CD4-positive, alpha-beta T cell treated with Interleukin-1 beta for 1 hour (primary cell): ENCODE results near the gene MYOCD.
"Not testable (repeated sequence)": the region's sequence is repeated elsewhere in the genome, so short reads cannot be mapped to it uniquely, and the experiment has no call there.

Experiments
- DNase-seq, 2 donors: peaks; one replicate each; pipeline ENCODE4 v3.0.0-alpha.2; 2020 to 2022

Gene MYOCD

DNA sequence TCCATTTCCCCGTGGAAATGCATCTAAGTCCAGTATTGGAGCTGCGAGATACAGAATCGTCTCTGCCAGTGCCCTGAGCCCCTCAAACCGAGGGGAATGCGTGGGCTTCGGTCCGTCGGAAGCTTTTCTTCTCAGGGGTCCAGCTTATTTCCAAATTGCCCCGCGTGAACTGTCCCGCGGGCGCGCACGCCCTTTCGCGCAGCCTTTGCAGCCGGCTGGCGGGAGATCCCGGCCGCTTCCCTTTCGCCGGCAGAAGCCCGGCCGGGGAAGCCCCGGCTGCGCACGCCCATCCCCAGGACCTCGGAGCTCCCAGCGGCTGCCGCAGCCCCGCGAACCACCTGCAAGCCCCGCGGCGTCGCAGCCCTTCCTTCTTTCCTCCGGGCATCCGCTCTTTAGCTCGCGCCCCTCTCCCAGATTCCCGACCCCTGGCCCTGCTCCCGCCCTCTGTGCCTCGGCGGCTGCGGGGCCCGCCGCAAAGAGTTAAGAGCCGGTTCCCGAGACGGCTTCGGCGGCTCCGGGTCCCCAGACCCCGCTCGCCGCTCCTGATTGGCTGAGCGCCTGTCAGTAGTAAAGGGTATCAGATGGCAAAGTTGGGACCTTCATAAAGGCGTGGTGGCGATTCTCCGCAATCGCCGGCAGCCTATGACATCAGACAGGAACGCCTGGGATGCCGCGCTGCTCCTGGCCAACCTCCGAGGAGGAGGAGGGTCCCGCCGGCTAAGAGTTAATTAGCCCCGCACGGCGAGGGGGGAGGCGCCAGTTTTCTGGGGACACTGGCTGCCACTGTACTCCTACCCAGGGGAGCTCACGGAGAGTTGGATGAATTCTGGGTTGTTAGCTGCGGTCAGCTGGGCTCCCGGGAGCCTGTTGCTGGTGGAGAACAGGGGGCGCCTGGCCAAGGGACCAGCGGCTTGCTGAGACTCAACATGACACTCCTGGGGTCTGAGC is at the start of gene MYOCD:
Gene MYOCD, plus strand, starts transcription at position 628 of the 948 bp plus-strand sequence. Its CDS starts 299 bp downstream, at position 927.
- DNase-seq: no peak

GRCh38 chr17:12616161-12616560 is 49.5 kb upstream of the MYOCD start:
- no peak for DNase-seq

DNA sequence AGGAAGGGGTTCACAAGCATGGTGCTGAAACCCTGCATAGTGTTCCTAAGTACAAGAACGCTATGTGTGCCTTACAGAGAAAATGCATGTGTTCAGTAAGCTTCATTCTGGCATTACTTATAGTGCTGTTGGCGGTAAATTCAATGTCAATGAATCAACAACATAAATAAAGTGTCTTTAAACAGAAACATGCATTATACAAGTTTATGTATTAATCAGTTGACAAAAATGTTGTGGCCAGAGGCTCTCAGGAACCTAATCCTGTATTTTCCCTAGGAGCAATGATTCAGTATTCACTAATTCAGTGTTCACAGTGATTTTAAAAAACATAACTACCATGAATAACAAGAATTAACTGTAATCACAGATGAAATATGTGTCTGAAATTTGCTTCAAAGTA is 47.1 kb upstream of the MYOCD start:
- DNase-seq: no peak

- no peak for DNase-seq
Measured at GRCh38 chr17:12619459-12620199, 46.1 kb upstream of the MYOCD start.

DNA sequence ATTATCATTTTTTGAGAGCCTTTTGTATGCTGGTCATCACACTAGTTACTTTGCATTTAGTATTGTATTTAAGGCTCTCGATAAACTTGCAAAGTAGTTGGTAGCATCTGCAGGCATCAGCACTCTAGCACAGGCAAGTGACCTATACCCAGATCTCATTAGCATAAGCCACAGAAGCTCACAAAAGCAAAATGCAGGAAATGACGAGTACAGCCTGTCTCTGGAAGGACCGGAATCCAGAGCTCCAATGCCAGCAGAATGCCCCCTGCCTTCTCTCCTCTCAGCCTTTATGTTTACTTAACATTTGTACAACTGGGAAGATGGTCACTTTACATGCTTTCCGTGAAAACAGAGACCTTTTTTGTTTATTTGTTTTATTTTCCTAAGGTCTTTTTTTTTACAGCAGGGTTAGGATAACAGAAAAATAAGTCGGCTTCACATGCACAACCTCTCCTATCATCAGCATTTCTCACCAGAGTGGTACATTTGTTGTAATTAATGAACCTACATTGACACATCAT is 45.4 kb upstream of the MYOCD start:
- no peak for DNase-seq

- DNase-seq: no peak
Measured at GRCh38 chr17:12622726-12623125, 43.0 kb upstream of the MYOCD start.

DNA sequence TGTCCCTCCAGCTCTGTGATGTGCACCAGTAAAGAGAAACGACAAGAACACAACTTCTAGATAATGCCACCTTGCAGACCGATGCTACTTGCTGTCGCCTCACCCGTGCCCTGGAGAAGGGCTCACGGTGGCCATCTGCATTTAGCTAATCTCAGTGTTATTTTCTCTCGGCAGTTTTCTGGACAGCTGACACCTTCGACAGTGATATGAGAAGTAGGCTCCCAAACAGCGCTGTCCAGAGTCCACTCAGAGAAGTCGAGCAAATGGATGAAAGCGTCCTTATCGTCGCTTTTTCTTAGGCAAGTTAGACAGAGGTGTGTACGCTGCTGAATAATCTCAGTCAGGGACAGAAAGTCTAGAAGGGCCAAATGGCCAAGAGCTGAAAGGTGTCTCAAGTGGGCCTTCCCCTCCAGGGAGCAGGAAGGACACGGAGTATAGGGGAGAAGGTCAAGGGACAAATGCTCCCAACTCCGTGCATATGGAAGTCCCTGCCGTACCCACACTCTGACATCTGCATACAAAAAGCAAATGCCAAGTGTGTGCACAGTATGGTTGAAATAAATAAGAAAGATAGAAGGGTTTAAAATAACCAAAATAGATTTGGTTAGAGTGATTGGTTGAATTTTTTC is 42.4 kb upstream of the MYOCD start:
- no peak for DNase-seq

GRCh38 chr17:12624211-12624610 is 41.5 kb upstream of the MYOCD start:
- DNase-seq: no peak

DNA sequence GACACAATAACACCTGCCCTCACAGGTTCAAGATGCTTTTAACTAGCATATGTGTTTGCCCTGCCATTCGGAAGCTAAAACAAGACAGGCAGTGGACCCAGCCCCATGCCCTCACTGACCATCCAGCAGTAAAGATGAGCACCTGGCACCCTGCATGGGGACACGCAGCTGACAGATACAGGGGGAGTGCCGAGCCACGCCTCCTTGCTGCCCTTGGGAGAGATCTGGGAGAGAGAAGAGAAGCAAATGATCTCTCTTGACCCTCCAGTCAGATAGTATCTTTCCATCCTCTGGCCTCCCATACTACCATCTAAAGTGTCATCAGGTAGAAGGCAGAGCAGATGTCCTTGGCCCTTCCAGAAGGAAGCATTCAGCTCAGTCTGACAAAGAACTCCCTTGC is 40.6 kb upstream of the MYOCD start:
- DNase-seq: no peak

DNA sequence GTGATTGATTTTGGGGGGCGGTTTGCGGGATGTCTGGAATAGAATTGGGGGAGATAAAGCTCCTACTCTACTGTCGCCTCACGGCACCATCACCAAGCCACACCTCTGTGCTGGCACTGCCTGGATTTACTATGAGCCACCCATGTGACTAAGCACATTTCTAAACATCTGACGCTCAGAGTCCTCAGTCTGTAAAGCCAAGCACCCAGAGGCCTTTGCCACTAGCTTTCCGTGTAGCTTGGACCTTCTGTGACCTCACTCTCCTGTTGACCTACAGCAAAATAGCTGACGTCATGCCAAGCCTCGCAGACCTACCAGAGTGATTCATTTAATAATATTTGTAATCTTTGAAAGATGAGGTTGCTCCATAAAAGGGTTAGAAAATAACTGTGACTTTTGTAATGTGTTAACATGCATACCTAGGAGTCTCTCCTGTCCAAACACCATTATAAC is 38.5 kb upstream of the MYOCD start:
- no peak for DNase-seq

GRCh38 chr17:12627781-12628451 is 37.8 kb upstream of the MYOCD start:
- DNase-seq: no peak

DNA sequence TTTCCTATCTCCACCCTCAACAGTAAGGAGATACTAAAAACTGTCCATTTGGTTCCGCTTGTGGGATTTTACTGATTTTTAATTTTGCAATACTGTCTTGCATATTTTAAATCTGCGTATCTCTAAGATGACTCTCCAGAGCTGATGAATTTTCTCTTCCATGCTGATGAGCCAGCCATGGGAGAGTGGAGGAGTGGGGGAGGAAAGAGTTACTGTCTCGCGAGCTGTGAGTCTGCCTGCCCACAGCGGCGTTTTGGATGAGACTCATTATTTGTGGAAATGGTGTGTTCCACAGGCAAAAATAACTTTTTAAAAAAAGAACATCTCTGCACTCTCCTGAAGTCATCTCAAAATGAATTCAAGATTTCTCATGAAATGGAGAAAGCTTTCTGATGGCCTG is 34.6 kb upstream of the MYOCD start:
- no peak for DNase-seq

DNA sequence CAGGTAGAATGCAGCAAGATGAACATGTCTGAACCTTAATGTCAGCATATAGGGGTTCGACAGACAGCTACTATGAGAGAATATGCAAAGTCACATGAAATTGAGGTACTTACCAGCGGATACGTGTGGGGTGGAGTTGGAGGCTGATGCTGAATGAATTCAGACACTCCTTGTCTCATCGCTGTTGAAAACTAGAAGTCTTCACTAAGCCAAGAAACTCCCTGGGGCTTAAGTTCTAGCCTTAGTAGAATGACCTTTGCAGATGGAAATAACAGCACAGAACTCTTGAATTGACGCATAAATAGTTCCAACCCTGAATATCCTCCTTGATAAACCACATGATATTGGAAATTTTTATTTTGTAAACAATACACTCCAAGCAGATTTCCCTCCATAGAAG is 32.9 kb upstream of the MYOCD start:
- no peak for DNase-seq

DNA sequence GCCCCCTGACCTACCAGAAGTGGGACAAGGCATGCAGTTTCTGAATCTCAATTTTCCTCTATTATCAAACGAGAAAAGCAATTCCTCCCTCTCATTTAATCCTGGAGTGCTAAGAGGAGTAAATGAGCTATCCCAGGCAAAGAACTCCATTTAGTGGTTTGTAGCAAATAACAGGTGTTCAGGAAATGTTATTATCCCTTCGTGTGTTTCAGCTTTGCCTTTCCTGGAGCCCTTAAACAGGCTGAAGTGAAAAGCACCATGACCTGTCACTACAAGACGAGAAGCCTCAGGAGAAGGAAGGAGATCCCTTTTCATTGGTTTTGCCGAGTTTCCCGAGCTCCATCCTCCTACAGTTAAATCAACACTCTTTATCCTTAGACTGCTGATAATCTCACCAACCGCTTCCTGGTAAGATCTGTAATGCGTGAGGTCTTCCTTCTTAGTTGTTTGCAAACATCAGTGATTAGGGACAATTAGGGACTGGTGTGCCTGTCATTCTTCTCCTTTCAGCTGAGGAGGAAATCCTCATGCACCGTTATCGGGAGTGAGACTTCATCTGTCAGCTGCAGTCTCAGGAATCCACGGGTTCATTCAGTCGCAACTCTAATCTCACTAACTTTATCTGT is 30.8 kb upstream of the MYOCD start:
- no peak for DNase-seq

DNA sequence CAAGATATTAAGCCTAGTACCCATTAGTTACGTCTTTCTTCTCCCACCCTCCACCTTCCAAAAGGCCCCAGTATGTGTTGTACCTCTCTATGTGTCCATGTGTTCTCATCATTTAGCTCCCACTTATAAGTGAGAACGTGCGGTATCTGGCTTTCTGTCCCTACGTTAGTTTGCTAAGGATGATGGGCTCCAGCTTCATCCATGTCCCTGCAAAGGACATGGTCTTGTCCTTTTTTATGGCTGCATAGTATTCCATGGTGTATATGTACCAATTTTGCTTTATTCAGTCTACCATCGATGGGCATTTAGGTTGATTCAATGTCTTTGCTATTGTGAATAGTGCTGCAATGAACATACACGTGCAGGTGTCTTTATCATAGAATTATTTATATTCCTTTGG is 29.7 kb upstream of the MYOCD start:
- not testable (repeated sequence) for DNase-seq

- no peak for DNase-seq
Measured at GRCh38 chr17:12637015-12637414, 28.7 kb upstream of the MYOCD start.

DNA sequence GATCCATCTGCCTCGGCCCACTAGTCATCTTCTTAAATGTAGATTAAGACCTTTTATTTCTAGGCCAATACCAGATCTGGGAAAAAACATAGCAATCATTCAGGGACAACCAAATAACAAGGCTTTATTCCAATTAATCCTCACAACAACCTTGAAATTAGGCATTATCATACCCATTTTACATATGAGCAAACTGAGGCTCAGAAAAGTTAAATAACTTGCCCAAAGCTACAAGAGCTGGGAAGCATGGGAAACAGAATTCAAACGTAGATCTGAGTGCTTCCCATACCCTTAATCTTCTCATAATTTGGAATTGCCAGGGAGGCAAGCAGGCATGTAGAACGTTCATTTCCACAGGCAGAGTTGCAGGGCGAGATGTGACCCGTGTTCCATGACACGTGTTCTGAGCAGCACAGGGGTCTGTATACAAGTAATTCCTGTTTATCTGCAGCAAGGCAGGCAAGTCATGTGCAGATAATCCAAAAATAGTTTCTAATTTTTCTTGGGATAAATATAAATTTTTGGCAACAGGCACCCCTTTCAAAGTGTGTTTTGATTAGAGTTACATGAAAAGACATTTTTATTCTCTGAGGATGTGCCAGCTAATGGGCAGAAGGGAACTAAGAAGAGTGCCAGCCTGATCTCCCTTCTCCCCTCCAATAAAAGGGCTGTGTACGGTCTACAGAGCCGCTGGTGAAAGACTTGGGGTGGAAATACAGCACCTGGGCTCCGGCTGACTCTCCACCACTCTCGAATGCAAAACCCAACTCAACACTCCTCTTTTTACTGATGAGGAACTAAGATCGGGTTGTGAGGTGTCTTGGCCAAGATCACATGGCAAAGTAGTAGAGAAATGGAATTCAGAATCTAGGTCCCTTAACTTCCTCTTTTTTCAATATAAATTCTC is 27.7 kb upstream of the MYOCD start:
- no peak for DNase-seq

DNA sequence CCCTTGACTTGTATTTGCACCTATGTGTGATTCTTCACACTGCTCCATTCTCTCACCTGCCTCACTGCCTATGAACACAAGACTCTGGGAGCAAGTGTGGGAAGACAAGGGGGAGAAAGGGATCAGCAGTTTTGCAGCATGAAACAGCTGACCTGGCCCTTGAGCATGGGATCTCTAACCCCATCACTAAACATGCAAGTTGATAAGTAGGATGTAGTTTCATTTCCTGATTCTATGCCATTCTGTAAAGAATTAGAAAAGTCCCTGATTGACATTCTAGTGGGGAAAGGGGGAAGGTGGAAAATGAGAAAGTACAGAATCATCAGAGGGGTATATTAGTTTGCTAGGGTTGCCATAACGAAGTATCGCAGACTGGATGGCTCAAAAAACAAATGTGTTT is 25.3 kb upstream of the MYOCD start:
- no peak for DNase-seq

DNA sequence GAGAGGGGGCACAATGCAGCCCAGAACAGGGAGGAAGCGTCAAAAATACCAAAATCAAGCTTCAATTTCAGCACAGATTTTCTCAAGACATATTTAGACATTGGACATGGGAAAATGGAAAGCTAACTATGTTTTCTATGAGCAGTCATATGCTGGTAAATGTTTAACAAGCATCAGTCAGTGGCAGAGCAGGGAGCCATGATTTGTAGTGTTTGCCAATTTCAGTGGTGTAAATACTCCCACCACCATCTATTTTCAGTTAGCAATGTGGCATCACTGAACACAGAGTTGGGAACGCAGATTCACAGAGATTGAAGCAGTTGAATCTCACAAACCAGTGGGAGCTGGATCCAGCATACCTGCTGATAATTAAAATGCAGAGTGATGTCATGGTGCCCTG is 24.6 kb upstream of the MYOCD start:
- DNase-seq: no peak

DNA sequence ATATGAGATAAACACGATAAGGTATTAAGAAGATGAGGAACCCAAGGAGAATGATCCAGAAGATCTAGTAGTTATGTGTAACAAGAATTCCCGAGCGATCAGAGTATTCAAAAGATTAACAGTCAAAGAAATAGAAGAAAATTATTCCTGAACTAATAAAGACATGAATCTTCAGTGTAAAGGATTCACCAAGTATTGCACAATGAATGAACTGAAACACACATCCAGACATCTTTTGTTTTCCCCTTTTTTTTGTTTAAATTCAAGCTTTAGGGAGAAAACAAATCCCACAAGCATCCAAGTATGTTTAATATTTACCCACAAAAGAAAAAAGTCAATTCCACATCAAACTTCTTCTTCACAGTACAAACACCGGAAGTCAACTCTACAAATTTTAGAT is 23.7 kb upstream of the MYOCD start:
- DNase-seq: no peak

GRCh38 chr17:12643822-12644221 is 21.9 kb upstream of the MYOCD start:
- DNase-seq: no peak
